GM23248 (cell line): ENCODE measurements around the gene SERPINA12.

Source experiments
- EZH2 ChIP-seq: fragments of 200-600 bp; sonication (generic); IDR thresholded peaks from 2 replicates; pipeline ENCODE4 v1.6.1; 2018; ENCODE audit warnings: antibody characterized with exemption, mild to moderate bottlenecking; ENCODE audit not compliant: insufficient read depth, poor library complexity, severe bottlenecking
- EZH2phosphoT487 ChIP-seq: fragments of 200-600 bp; sonication (generic); IDR thresholded peaks from 2 replicates; pipeline ENCODE4 v1.6.1; 2018; ENCODE audit warnings: antibody characterized with exemption, moderate library complexity, mild to moderate bottlenecking, low read depth; ENCODE audit not compliant: insufficient read depth

- no peak for TF ChIP-seq EZH2
- no peak for TF ChIP-seq EZH2phosphoT487
Observed at GRCh38 chr14:94515426-94515825, 6.2 kb upstream of the SERPINA12 start.
